Stimulated activated CD4-positive, alpha-beta T cell treated with anti-CD3 and anti-CD28 coated beads, Interleukin-1b, Interleukin-23, amount 100 ng/mL, for 48 hours (primary cell): ENCODE measurements around the gene IGFBPL1.
"Not testable (repeated sequence)": the region's sequence is repeated elsewhere in the genome, so short reads cannot be mapped to it uniquely, and the experiment has no call there.

Experiments
- DNase-seq: peaks from one replicate; pipeline ENCODE4 v3.0.0-alpha.2; 2020

IGFBPL1 gene, protein sequence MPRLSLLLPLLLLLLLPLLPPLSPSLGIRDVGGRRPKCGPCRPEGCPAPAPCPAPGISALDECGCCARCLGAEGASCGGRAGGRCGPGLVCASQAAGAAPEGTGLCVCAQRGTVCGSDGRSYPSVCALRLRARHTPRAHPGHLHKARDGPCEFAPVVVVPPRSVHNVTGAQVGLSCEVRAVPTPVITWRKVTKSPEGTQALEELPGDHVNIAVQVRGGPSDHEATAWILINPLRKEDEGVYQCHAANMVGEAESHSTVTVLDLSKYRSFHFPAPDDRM

DNA sequence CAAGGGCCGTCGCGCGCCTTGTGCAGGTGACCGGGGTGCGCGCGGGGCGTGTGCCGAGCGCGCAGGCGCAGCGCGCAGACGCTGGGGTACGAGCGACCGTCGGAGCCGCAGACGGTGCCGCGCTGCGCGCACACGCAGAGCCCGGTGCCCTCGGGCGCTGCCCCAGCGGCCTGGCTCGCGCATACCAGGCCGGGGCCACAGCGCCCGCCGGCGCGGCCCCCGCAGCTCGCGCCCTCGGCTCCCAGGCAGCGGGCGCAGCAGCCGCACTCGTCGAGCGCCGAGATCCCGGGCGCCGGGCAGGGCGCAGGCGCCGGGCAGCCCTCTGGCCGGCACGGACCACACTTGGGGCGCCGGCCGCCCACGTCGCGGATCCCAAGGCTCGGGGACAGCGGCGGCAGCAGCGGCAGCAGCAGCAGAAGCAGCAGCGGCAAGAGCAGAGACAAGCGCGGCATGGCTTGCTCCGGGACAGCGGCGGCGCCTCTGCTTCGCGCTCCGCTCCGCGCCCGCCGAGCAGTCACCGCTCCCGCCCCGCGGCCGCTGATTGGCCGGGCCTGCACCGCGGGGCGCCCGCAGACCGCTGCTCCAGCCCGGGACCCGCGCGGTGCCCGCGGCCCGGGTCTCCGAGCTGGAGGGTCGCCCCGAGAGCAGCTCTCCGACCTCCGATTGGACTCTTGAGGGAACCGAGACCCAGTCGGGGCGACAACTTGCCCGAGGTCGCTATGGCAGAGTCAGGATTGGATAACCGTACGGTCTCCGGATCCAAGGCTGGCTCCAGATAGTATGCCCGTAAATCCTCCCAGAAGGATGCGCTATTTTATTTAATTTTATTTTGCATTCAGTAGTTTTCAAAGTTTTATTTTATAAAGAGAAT lies at the start of gene IGFBPL1:
IGFBPL1 (minus strand) TSS at position 482 of the 871 bp plus-strand sequence; CDS start at position 452, 30 bp downstream.
- peak; percentile 12 for DNase-seq

- DNase-seq, result not testable (repeated sequence)
Observed at GRCh38 chr9:38472583-38473249, 48.5 kb upstream of the IGFBPL1 start.

- no peak for DNase-seq
Observed at GRCh38 chr9:38467404-38467803, 43.1 kb upstream of the IGFBPL1 start.

DNA sequence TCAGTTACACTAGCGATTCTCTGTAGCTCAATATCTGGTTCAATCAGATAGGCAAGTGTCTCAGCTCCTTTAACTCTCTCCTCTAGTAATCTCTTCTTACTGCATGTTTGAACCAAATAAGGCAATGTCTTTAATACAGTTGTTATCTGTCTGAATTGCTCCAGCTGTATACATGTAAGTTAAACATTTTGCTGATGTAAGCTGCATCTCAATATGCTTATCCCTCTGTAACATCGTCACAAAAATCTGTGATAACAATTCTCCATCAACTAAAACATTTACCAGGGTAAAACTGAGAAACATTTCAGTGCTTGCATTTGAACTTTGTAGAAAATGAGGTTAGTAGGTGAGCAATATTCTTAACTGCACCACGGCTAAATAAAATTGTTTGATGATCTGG lies 29.6 kb upstream of the IGFBPL1 start:
- DNase-seq, result no peak

- DNase-seq, result no peak
Observed at GRCh38 chr9:38451162-38451561, 26.9 kb upstream of the IGFBPL1 start.

- DNase-seq, result no peak
Observed at GRCh38 chr9:38447703-38448102, 23.4 kb upstream of the IGFBPL1 start.

DNA sequence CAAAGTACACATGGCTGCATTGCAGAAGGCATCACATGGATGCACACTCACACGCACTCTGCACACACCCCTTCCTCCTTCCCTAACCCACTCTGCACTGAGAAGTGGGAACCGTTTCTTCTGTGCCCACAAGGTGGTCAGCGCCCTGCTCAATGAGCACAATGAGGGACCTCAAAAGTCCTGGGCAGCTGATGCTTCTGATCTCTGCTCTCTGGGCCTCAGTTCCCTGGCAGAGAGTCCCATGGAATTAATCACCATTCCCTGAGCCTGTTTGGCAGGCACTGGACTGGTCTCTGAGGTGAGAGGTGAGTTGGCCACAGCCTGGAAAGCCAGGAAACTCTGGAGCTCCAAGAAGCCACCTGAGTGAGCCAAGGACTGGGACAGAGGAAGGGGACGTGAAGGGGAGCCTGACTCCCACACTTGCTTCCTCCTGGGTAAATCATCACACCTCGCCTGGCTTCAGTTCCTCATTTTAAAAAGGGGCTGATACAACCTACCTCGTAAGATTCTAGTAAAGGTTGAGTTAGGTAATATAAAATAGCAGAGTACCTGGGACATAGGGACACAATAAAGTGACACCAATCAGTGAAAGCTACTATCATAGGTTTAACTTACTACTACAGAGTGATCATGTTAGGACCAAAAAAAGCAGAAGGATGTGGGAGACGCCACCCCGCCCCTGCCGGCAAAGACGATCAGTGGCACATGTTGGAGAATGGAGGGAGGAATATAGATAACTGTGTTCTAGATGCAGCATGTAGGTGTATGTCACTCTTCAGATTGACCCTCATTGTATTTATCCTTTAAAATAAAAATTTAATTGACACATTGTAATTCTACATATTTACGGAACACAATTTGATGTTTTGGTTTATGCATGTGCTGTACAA lies 21.1 kb upstream of the IGFBPL1 start:
- no peak for DNase-seq

- no peak for DNase-seq
Observed at GRCh38 chr9:38443597-38443996, 19.3 kb upstream of the IGFBPL1 start.

DNA sequence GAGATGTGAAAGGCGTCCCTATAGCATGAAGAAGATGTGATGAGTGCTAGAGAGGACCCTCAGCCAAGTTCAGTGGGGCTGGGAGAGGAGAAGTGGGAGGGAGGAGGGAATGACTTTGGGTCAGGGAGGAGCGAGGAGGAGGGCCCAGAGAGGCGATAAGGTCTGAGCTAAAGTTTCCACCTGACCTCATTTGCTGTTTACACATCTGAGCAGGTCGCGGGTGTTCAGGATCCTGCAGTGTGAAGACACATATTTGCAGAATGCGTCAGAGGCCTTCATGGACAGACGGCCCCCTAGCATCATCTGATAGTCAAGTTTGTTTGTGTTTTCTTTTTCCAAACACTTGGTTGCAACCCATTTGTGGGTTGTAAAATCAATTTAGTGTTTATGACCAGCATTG lies 18.9 kb upstream of the IGFBPL1 start:
- DNase-seq, result no peak

DNA sequence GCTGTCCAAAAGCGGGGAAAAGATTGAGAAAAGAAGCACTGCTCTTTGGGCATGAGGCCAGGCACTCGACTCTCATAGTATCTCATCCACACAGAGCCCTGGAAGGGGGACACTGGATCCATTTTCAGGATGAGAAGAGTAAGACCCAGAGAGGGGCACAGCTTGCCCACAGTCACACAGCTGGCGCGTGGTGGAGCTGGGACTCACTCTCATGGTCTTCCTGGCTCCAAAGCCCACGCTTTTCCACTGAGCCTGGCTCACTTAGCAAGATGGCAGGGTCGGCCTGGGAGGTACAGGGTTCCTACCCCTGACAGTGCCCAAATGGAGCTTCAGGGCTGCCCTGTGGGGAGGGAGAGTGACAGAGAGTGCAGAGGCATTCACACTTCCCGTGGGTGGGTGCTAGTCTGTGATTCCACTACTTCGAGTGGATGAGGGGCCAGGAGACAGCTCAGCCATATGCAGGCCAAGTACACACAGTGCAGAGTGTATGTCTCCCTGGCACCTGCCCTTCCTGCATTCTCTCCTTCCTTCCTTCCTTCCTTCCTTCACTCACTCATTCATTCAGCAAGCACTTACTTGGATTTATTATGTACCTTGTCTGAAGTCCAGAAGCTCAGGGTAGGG lies 18.3 kb upstream of the IGFBPL1 start:
- DNase-seq, result no peak

GRCh38 chr9:38441347-38442085 lies 17.3 kb upstream of the IGFBPL1 start:
- DNase-seq, result no peak

- no peak for DNase-seq
Observed at GRCh38 chr9:38440516-38440915, 16.3 kb upstream of the IGFBPL1 start.

- DNase-seq, result no peak
Observed at GRCh38 chr9:38439916-38440301, 15.7 kb upstream of the IGFBPL1 start.

GRCh38 chr9:38439291-38439915 lies 15.1 kb upstream of the IGFBPL1 start:
- DNase-seq, result no peak

DNA sequence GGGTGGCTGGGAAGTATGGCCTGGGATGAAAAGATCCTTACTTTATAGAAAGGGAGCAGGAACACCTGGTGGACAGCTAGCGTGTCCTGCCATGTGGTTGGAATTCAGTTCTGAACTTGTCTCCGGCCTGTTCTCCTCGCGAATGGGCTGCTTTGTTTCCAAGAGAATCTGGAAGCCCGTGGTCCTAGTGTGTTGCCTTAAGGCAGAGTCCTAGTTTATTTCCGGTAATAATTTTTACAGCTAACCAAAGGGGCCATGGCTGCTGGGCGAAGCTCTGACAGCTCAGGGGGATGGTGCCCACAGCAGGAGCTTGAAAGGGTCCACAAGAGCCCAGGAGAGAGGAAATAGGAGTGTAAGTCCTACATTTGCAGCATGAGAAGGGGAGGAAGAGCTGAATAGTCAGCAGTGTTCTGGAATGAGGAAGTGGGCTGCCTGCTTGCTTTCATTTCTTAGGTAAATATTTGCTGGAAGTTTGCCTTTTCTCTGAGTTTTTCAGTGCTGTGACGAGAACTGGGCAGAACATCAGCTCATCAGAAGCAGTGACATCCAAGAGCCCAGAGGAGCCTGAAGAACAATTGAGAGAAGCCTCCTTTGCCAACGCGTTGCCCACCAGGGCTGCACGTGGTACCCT lies 13.1 kb upstream of the IGFBPL1 start:
- DNase-seq, result no peak

- DNase-seq, result no peak
Observed at GRCh38 chr9:38436708-38437107, 12.5 kb upstream of the IGFBPL1 start.

DNA sequence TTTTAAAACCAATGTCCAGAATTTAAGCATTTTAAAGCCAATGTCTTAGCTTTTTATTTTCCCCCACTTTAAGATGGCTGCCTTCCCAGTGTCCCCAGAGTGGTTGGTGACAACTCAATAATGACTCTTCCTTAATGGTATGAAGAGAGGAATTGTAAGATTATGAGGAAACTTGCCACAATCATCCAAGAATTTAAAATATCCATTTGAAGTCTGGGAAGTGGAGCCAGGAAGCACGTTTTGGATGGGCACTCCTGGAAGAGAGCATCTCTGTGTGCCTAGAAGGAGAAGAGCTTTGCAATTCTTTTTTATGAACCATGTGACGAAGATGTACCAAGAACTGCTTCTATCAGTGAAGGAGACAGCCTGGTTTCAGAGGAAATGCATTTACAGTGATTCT lies 11.3 kb upstream of the IGFBPL1 start:
- no peak for DNase-seq

GRCh38 chr9:38434853-38435252 lies 10.6 kb upstream of the IGFBPL1 start:
- no peak for DNase-seq

DNA sequence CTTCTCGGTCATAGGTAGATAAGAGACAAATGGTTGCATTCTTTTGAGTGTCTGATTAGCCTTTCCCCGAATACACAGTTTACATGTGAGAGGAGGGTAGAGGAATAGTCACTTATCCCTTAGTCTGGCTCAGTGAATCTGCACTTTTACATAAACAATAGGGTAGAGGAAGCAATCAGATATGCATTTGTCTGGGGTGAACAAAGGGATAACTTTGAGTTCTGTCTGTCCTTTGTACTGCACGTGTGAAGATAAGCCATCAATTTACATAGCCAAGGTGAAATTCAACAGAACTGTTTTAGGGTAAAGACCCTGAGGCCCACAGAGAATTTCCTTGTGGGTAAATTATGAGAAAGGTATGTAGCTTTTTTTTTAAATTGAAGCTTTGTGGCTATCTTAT lies 10.1 kb upstream of the IGFBPL1 start:
- DNase-seq, result no peak

GRCh38 chr9:38432922-38433510 lies 8.8 kb upstream of the IGFBPL1 start:
- no peak for DNase-seq
